SJCRH30 (cell line): ENCODE data around the gene GTF3C4. TPM values are rescaled to one million over a fixed set of nuclear protein-coding genes. Genes with fewer than 3 reads are reported as not detected.
A peak's percentile ranks its signal among the peaks of the same experiment; 100 is the strongest.

Experiments used
- DNase-seq, 2 experiments: peaks; one replicate each; pipeline ENCODE4 v3.0.0-alpha.2; 2015 to 2020
- H3K27ac ChIP-seq: fragments of 250-450 bp; sonication (Bioruptor Pico); 2 replicates; pipeline ENCODE4 v1.5.1; 2020; ENCODE audit warnings: mild to moderate bottlenecking, moderate library complexity
- H3K27me3 ChIP-seq: fragments of 250-450 bp; sonication (Bioruptor Pico); 2 replicates; pipeline ENCODE4 v1.5.1; 2020; ENCODE audit warnings: mild to moderate bottlenecking, moderate library complexity
- H3K36me3 ChIP-seq: fragments of 250-450 bp; sonication (Bioruptor Pico); 2 replicates; pipeline ENCODE4 v1.5.1; 2020; ENCODE audit warnings: mild to moderate bottlenecking, moderate library complexity
- H3K4me1 ChIP-seq: fragments of 250-450 bp; sonication (Bioruptor Pico); 2 replicates; pipeline ENCODE4 v1.5.1; 2020; ENCODE audit warnings: mild to moderate bottlenecking, moderate library complexity
- H3K4me3 ChIP-seq: fragments of 250-450 bp; sonication (Bioruptor Pico); 2 replicates; pipeline ENCODE4 v1.5.1; 2020; ENCODE audit warnings: mild to moderate bottlenecking, moderate library complexity
- H3K9me3 ChIP-seq: fragments of 250-450 bp; sonication (Bioruptor Pico); replicated peaks from 2 replicates; pipeline ENCODE4 v1.5.1; 2020; ENCODE audit warnings: mild to moderate bottlenecking, moderate library complexity
- total RNA-seq: library from RNA; depleted of rRNA; stranded (reverse); fragments of >200 nt; shearing (Covaris generic); gene quantifications from 2 replicates; pipeline ENCODE4 v1.2.3, GENCODE V29; 2014

Gene GTF3C4
- total RNA-seq, 1 experiment from 2014 or later, result 39.0 TPM

- Histone ChIP-seq H3K4me3 (peak overlapping the region; percentile 96), H3K27me3 (no peaks in the 10 kb centered on the region), H3K27ac (peak overlapping the region; percentile 94), H3K4me1 (peaks cover 7% of the 10 kb centered on the region; the same call in 1 of the 2 replicates), H3K9me3 (no peaks in the 10 kb centered on the region), H3K36me3 (peaks cover 5% of the 10 kb centered on the region)
- peak; percentile 80 to 82 for DNase-seq
Measured at GRCh38 chr9:132669319-132669697, 956 bp upstream of the GTF3C4 start.

- Histone ChIP-seq H3K27me3 (no peaks in the 10 kb centered on the region), H3K27ac (peak within 1 kb of the TSS; percentile 94), H3K9me3 (no peaks in the 10 kb centered on the region), H3K36me3 (peaks cover 7% of the 10 kb centered on the region), H3K4me3 (peak within 1 kb of the TSS; percentile 96), H3K4me1 (peaks cover 7% of the 10 kb centered on the region; the same call in 1 of the 2 replicates)
- DNase-seq, result peak; percentile 88 to 90
Measured at GRCh38 chr9:132669698-132670456, 387 bp upstream of the GTF3C4 start, which contains the start of gene DDX31. Gene DDX31 (minus strand): TSS chr9:132669983. CDS start chr9:132669934, 49 bp downstream.

GRCh38 chr9:132671620-132672412 is 1.6 kb downstream of the GTF3C4 start:
- Histone ChIP-seq H3K27me3 (no peaks in the 10 kb centered on the region), H3K27ac (no peak overlapping the region), H3K4me1 (peaks cover 7% of the 10 kb centered on the region; the same call in 1 of the 2 replicates), H3K9me3 (no peaks in the 10 kb centered on the region), H3K4me3 (peak overlapping the region; percentile 96), H3K36me3 (peaks cover 2% of the 10 kb centered on the region)
- no peak for DNase-seq

- Histone ChIP-seq H3K36me3 (peaks cover 2% of the 10 kb centered on the region), H3K27me3 (no peaks in the 10 kb centered on the region), H3K27ac (no peak overlapping the region), H3K4me1 (peaks cover 7% of the 10 kb centered on the region; the same call in 1 of the 2 replicates), H3K9me3 (no peaks in the 10 kb centered on the region), H3K4me3 (no peak overlapping the region)
- no peak for DNase-seq
Measured at GRCh38 chr9:132672413-132672690, 2.1 kb downstream of the GTF3C4 start.

GRCh38 chr9:132673355-132673754 is 3.1 kb downstream of the GTF3C4 start:
- no peak overlapping the region for H3K27ac ChIP-seq
- H3K36me3 ChIP-seq, result peaks cover 12% of the 10 kb centered on the region
- peak; percentile 11 to 22 for DNase-seq
- peaks cover 7% of the 10 kb centered on the region; the same call in 1 of the 2 replicates for H3K4me1 ChIP-seq
- H3K4me3 ChIP-seq, result no peak overlapping the region
- H3K27me3 ChIP-seq, result no peaks in the 10 kb centered on the region
- no peaks in the 10 kb centered on the region for H3K9me3 ChIP-seq

GRCh38 chr9:132674485-132674884 is 4.2 kb downstream of the GTF3C4 start:
- Histone ChIP-seq H3K9me3 (no peaks in the 10 kb centered on the region), H3K4me1 (peaks cover 7% of the 10 kb centered on the region; the same call in 1 of the 2 replicates), H3K36me3 (peaks cover 23% of the 10 kb centered on the region), H3K4me3 (no peak overlapping the region), H3K27me3 (no peaks in the 10 kb centered on the region), H3K27ac (no peak overlapping the region)
- no peak for DNase-seq

GRCh38 chr9:132677976-132678375 is 7.7 kb downstream of the GTF3C4 start:
- H3K9me3 ChIP-seq, result no peaks in the 10 kb centered on the region
- no peaks in the 10 kb centered on the region for H3K4me1 ChIP-seq
- H3K36me3 ChIP-seq, result peaks cover 49% of the 10 kb centered on the region
- no peak overlapping the region for H3K4me3 ChIP-seq
- no peak for DNase-seq
- no peak overlapping the region for H3K27ac ChIP-seq
- no peaks in the 10 kb centered on the region for H3K27me3 ChIP-seq

GRCh38 chr9:132679946-132680625 is 9.8 kb downstream of the GTF3C4 start:
- no peaks in the 10 kb centered on the region for H3K9me3 ChIP-seq
- DNase-seq, result no peak
- H3K4me3 ChIP-seq, result no peak overlapping the region
- H3K4me1 ChIP-seq, result no peaks in the 10 kb centered on the region
- H3K36me3 ChIP-seq, result peaks cover 67% of the 10 kb centered on the region
- H3K27ac ChIP-seq, result no peak overlapping the region
- no peaks in the 10 kb centered on the region for H3K27me3 ChIP-seq

GRCh38 chr9:132681561-132681960 is 11.3 kb downstream of the GTF3C4 start:
- H3K27ac ChIP-seq, result no peak overlapping the region
- no peaks in the 10 kb centered on the region for H3K27me3 ChIP-seq
- H3K4me3 ChIP-seq, result no peak overlapping the region
- H3K4me1 ChIP-seq, result no peaks in the 10 kb centered on the region
- no peak for DNase-seq
- peaks cover 81% of the 10 kb centered on the region for H3K36me3 ChIP-seq
- H3K9me3 ChIP-seq, result no peaks in the 10 kb centered on the region

GRCh38 chr9:132683873-132684272 is 13.6 kb downstream of the GTF3C4 start:
- Histone ChIP-seq H3K4me3 (no peak overlapping the region), H3K4me1 (no peaks in the 10 kb centered on the region), H3K36me3 (peaks cover 85% of the 10 kb centered on the region), H3K27ac (no peak overlapping the region), H3K27me3 (no peaks in the 10 kb centered on the region), H3K9me3 (no peaks in the 10 kb centered on the region)
- no peak for DNase-seq

GRCh38 chr9:132690696-132691095 is 20.4 kb downstream of the GTF3C4 start:
- Histone ChIP-seq H3K9me3 (no peaks in the 10 kb centered on the region), H3K4me3 (no peak overlapping the region), H3K27ac (no peak overlapping the region), H3K4me1 (no peaks in the 10 kb centered on the region), H3K36me3 (peaks cover 62% of the 10 kb centered on the region), H3K27me3 (no peaks in the 10 kb centered on the region)
- DNase-seq, result no peak

- Histone ChIP-seq H3K4me3 (no peak overlapping the region), H3K4me1 (no peaks in the 10 kb centered on the region), H3K36me3 (peaks cover 32% of the 10 kb centered on the region), H3K27ac (no peak overlapping the region), H3K9me3 (peaks cover 16% of the 10 kb centered on the region), H3K27me3 (no peaks in the 10 kb centered on the region)
- DNase-seq, result peak in 1 of 2 experiments; percentile 35
Measured at GRCh38 chr9:132694144-132694543, 23.9 kb downstream of the GTF3C4 start.

- Histone ChIP-seq H3K4me3 (no peak overlapping the region), H3K4me1 (no peaks in the 10 kb centered on the region), H3K36me3 (peaks cover 4% of the 10 kb centered on the region), H3K27me3 (no peaks in the 10 kb centered on the region), H3K27ac (no peak overlapping the region), H3K9me3 (peaks cover 23% of the 10 kb centered on the region)
- peak in 1 of 2 experiments; percentile 13 for DNase-seq
Measured at GRCh38 chr9:132697230-132697629, 27.0 kb downstream of the GTF3C4 start.

- H3K27me3 ChIP-seq, result no peaks in the 10 kb centered on the region
- no peak for DNase-seq
- no peaks in the 10 kb centered on the region for H3K36me3 ChIP-seq
- no peak overlapping the region for H3K27ac ChIP-seq
- no peak overlapping the region for H3K4me3 ChIP-seq
- no peaks in the 10 kb centered on the region for H3K4me1 ChIP-seq
- H3K9me3 ChIP-seq, result peaks cover 29% of the 10 kb centered on the region
Measured at GRCh38 chr9:132698989-132699388, 28.7 kb downstream of the GTF3C4 start.

GRCh38 chr9:132699956-132700355 is 29.7 kb downstream of the GTF3C4 start:
- H3K27ac ChIP-seq, result no peak overlapping the region
- no peak overlapping the region for H3K4me3 ChIP-seq
- H3K4me1 ChIP-seq, result no peaks in the 10 kb centered on the region
- H3K9me3 ChIP-seq, result peaks cover 29% of the 10 kb centered on the region
- no peaks in the 10 kb centered on the region for H3K36me3 ChIP-seq
- H3K27me3 ChIP-seq, result no peaks in the 10 kb centered on the region
- DNase-seq, result no peak
